GM10847 (cell line): ENCODE data around the gene GRIK5.

Experiments used
- POLR2A ChIP-seq: IDR thresholded peaks from 2 replicates; pipeline ENCODE4 v1.6.1; 2011; ENCODE audit not compliant: insufficient read length; ENCODE audit errors: extremely low read depth

GRIK5 gene

DNA sequence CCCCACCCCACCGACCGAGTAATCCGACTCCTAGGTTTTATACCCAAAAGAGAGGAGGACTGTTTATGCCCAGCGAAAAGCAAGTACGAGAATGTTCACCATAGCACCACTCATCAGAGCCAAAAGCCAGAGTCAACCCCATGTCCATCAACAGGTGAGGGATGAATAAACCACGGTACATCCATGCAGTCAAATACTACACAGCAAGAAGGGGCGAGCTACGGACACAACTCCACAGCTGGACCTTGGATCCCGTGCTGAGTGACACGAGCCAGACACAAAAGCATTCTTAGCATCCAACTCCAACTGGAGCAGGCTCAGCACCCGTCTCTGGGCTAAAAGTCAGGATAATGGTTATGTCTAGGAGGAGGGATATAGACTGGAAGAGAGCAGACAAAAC is 98.6 kb downstream of the GRIK5 start:
- TF ChIP-seq POLR2A: no peak

DNA sequence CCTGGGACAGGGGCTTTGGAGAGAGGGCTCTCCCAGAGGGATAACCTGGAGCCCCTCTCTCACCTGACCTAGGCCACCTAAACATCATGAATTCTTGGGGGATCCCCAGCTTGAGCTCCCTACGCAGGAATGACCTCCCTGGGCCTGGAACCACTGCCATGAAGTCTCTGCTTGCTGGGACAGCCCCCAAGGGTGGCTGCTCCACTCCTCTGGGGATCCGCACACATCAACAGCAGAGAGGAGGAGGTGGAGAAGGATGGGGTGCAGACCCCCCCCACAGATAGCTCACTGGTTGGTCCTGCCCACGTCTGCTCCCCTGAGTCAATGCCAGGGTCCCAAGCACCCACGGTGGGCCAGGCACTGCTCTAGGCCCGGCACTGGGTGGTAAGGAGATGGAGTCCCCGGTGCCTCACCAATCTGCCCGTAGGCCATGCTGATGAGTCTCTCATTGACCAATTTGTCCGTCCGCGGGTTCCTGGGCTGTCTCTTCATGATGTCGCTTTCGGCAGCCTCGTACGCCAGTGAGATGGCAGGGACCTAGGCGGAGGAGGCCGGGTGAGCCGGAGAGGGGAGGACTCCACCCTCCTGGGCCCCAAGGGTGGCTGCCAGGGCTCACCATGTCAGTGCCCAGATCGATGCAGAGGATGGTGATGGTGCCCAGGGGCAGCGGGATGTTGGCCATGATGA is 100.1 kb downstream of the GRIK5 start:
- no peak for TF ChIP-seq POLR2A

GRCh38 chr19:41968751-41969595 is 101.0 kb downstream of the GRIK5 start:
- TF ChIP-seq POLR2A: no peak

DNA sequence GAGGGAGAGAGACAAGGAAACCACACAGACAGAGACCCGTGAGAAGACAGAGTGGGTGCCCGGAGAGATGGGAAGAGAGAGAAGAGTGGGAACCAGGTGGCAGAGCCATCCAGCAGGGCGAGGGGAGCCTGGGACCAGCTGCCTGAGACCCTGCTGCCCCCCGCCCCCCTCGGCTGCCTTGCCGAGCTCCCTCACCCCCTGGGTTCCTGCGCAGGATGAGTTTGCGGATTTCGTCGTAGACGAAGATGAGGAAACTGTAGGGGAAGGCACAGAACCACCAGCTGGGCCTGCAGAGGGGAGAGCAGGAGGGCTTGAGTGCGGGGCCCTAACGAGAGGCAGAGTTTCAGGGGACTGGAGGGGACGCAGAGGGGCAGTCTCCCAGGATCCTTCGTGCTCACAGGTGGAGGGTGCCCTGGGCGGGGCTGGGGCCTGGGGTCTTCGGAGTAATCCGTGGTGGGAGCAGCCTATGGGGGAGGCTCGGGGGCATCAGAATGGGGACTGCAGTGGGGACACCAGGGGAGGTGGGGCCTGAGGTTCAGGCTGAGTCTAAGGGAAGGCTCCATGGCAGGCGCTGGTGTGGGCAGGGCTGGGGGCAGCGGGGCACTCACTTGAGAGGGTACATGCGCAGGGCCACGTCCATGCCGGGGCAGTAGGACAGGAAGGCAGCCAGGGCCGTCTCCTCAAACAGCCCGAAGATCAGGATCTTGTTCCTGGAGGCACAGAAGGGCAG is 102.8 kb downstream of the GRIK5 start:
- no peak for TF ChIP-seq POLR2A

DNA sequence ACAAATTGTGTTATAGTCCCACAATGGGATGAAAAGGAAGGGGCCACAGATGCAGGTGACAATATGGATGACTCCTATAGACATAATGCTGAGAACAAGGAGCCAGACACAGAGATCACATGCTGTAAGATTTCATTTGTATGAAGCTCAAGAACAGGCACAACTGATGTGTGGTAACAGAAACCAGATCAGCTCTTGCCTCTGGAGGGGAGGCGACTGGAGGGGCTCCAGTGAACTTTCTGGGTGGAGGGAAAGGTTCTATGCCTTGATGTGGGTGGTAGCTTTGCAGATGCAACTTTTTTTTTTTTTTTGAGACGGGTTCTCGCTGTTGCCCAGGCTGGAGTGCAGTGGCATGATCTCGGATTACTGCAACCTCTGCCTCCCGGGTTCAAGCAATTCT is 104.9 kb downstream of the GRIK5 start:
- TF ChIP-seq POLR2A: no peak

DNA sequence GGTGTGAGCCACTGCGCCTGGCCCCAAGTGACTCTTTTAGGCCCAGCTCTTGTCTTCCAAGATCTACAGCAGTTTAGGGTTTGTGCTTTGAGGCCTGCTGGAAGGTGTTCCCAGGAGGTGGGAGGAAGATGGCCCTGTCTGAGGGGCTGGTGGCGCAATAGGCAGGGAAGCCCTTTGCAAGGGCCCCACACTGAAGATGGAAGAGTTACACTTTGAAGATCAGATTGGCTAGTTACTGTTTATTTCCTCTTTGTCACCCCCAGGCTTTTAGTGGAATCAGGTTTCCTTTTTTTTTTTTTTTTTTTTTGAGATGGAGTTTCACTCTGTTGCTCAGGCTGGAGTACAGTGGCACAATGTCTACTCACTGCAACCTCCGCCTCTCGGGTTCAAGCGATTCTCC is 109.0 kb downstream of the GRIK5 start:
- no peak for TF ChIP-seq POLR2A

DNA sequence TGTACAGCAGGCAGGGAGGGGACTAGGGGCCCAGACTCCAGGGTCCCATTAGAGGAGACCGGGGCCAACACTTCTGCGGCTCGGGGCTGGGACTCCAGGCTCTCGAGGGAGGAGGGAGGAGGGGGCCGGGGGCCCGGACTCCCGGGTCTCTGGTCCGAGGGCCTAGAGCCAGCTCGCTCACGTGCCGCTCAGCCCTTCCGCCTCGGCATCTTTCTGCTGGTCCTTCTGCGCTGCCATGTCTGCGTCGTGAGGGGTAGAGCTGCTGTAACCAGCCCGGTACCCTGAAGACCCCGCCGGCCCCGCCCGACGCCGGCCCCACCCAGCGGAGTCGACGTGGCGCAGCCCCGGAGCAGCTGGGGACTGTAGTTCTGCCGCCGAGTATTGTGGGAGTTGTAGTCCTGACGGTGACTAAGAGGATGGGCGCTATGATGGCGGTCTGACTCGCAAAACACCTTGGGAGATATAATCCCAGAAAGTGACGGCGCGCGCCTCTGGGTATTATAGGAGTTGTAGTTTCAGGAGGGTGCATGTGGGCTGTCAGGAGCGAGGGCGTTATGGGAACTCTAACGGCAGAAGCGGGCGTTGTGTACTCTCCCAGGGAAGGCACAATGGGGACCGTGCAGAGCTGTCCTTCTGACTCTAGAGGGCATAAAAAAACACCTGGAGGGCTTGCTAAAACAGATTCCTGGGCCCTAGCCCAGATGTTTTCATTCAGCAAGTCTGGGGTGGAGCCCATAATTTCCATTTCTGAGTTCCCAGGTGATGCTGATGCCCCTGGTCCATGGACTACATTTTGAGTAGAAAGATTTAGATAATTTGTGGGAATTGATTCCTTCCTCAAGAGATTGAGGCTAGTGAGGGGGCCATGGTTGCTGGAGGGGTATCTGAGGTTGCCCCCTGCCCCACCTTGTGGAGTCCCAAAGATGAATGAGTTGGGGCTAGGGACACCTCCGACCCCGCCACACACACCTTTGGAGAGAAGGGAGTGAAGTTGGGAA is 110.7 kb downstream of the GRIK5 start, which contains the start of gene RABAC1:
TSS of gene RABAC1 (minus strand) at position 266 of the 998 bp plus-strand sequence. CDS start at position 237, 29 bp downstream.
- peak; percentile 44 for TF ChIP-seq POLR2A

DNA sequence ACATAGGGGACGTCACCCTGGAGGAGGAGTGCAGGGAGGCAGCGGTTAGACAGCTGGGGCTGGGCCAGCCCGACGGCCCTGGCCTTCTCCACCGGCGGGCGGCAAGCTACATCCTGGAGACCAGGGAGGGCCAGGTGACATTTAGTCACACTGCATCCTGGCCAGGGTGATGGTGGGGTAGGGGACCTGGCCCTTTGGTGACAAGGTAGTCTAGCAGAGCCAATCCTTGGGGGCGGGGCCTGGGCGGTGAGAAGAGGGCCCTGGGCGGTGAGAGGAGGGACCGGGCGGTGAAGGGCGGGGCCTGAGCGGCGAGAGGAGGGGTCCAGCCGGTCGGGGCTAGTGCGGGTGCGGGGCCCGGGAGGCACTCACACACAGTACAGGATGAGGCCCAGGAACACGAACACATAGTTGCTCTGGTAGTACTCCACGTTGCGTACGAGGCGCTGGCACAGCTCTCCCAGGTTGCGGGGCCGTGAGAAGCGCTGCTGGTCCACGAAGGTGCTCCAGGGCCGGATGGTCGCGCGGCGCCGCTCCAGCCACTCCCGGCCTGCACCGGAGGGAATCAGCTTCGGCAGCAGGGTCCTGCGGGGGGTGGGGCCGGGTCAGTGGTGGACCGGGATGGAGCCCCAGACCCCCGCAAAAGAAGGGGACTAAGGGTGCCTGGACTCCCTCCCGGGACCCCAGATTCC is 111.5 kb downstream of the GRIK5 start:
- peak; percentile 13 for TF ChIP-seq POLR2A

- TF ChIP-seq POLR2A: no peak
Measured at GRCh38 chr19:41957838-41958366, 112.1 kb downstream of the GRIK5 start.

- TF ChIP-seq POLR2A: no peak
Measured at GRCh38 chr19:41957161-41957837, 112.7 kb downstream of the GRIK5 start.

- no peak for TF ChIP-seq POLR2A
Measured at GRCh38 chr19:41956621-41957020, 113.4 kb downstream of the GRIK5 start.

DNA sequence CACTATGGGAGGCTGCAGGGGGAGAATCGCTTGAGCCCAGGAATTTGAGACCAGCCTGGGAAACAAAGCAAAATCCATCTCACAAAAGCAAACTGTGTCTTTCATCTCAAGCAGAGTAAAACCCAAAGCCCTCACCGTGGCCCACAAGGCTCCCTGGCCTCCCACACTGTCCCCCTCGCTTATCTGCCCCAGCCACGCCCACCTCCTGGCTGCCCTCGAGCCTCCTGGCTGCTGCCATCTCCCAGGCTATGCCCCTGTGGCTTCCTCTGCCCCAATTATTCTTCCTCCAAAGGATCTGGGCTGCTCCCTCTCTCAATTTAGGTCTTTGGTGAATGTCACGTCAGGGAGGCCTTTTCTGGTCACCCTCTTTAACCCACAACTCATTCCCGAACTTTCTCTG is 114.5 kb downstream of the GRIK5 start:
- no peak for TF ChIP-seq POLR2A

- TF ChIP-seq POLR2A: no peak
Measured at GRCh38 chr19:41951686-41952172, 118.3 kb downstream of the GRIK5 start.
